ENCODE results near the gene RTTN. TPM values are rescaled to one million over a fixed set of nuclear protein-coding genes. Genes with fewer than 3 reads are reported as not detected.

The RTTN gene
- total RNA-seq, 1 experiment from 2014 or later = 14.3 TPM

GRCh38 chr18:70069965-70070364 lies 135.5 kb downstream of the RTTN start:
- H2AFZ ChIP-seq = no peak overlapping the region
- intact Hi-C loops (cut with micrococcal nuclease; ENCODE audit: unreplicated experiment) = no loop called here
- no peak overlapping the region for H3K4me3 ChIP-seq
- H4K20me1 ChIP-seq (ENCODE audit: insufficient read depth) = no peaks in the 10 kb centered on the region
- H3K36me3 ChIP-seq (ENCODE audit: low read depth) = no peaks in the 10 kb centered on the region
- H3K9me2 ChIP-seq (ENCODE audit: insufficient read depth) = no peaks in the 10 kb centered on the region
- no peaks in the 10 kb centered on the region for H3K9me3 ChIP-seq (ENCODE audit: insufficient read depth, low read depth)
- H3F3A ChIP-seq (ENCODE audit: insufficient read depth, low read depth) = no peaks in the 10 kb centered on the region
- no peak overlapping the region for H3K27ac ChIP-seq
- H3K79me2 ChIP-seq (ENCODE audit: low read depth) = no peaks in the 10 kb centered on the region
- no peak for DNase-seq
- no TSS peak for BruUV-seq (replicated peaks)
- no peaks in the 10 kb centered on the region for H3K27me3 ChIP-seq (ENCODE audit: insufficient read depth, low read depth)
- TF ChIP-seq CTCF (conservative IDR thresholded peaks at IDR 0.05) (no peak), EZH2 (IDR thresholded peaks at IDR 0.05; ENCODE audit: low read depth) (no peak)
- ChIA-PET POLR2A (ENCODE audit: unreplicated experiment) (no interaction called here), CTCF (no interaction called here)
- no peaks in the 10 kb centered on the region for H3K4me1 ChIP-seq (replicated peaks; ENCODE audit: insufficient read depth)
- H3K4me2 ChIP-seq = no peak overlapping the region

- no peaks in the 10 kb centered on the region for H4K20me1 ChIP-seq (ENCODE audit: insufficient read depth)
- H3K9me2 ChIP-seq (ENCODE audit: insufficient read depth) = no peaks in the 10 kb centered on the region
- H2AFZ ChIP-seq = no peak overlapping the region
- no peak for TF ChIP-seq CTCF (conservative IDR thresholded peaks at IDR 0.05)
- no peak for TF ChIP-seq EZH2 (IDR thresholded peaks at IDR 0.05; ENCODE audit: low read depth)
- no peaks in the 10 kb centered on the region for H3K36me3 ChIP-seq (ENCODE audit: low read depth)
- H3F3A ChIP-seq (ENCODE audit: insufficient read depth, low read depth) = no peaks in the 10 kb centered on the region
- CTCF ChIA-PET = no interaction called here
- no peaks in the 10 kb centered on the region for H3K9me3 ChIP-seq (ENCODE audit: insufficient read depth, low read depth)
- no peak overlapping the region for H3K27ac ChIP-seq
- DNase-seq = no peak
- H3K4me1 ChIP-seq (replicated peaks; ENCODE audit: insufficient read depth) = no peaks in the 10 kb centered on the region
- intact Hi-C loops (cut with micrococcal nuclease; ENCODE audit: unreplicated experiment) = no loop called here
- H3K79me2 ChIP-seq (ENCODE audit: low read depth) = no peaks in the 10 kb centered on the region
- H3K4me3 ChIP-seq = no peak overlapping the region
- POLR2A ChIA-PET (ENCODE audit: unreplicated experiment) = no interaction called here
- no peaks in the 10 kb centered on the region for H3K27me3 ChIP-seq (ENCODE audit: insufficient read depth, low read depth)
- no peak overlapping the region for H3K4me2 ChIP-seq
- BruUV-seq (replicated peaks) = no TSS peak
Observed at GRCh38 chr18:70069382-70069781, 136.1 kb downstream of the RTTN start.

- no peaks in the 10 kb centered on the region for H3K79me2 ChIP-seq (ENCODE audit: low read depth)
- no peaks in the 10 kb centered on the region for H3K9me3 ChIP-seq (ENCODE audit: insufficient read depth, low read depth)
- H3K4me3 ChIP-seq = no peak overlapping the region
- no peaks in the 10 kb centered on the region for H3K36me3 ChIP-seq (ENCODE audit: low read depth)
- no peak overlapping the region for H3K4me2 ChIP-seq
- H3K4me1 ChIP-seq (replicated peaks; ENCODE audit: insufficient read depth) = no peaks in the 10 kb centered on the region
- no peaks in the 10 kb centered on the region for H3K9me2 ChIP-seq (ENCODE audit: insufficient read depth)
- BruUV-seq (replicated peaks) = no TSS peak
- no peaks in the 10 kb centered on the region for H3K27me3 ChIP-seq (ENCODE audit: insufficient read depth, low read depth)
- intact Hi-C loops (cut with micrococcal nuclease; ENCODE audit: unreplicated experiment) = no loop called here
- no peaks in the 10 kb centered on the region for H4K20me1 ChIP-seq (ENCODE audit: insufficient read depth)
- TF ChIP-seq CTCF (conservative IDR thresholded peaks at IDR 0.05) (no peak), EZH2 (IDR thresholded peaks at IDR 0.05; ENCODE audit: low read depth) (no peak)
- no peak for DNase-seq
- no peak overlapping the region for H2AFZ ChIP-seq
- CTCF ChIA-PET = no interaction called here
- POLR2A ChIA-PET (ENCODE audit: unreplicated experiment) = no interaction called here
- H3K27ac ChIP-seq = no peak overlapping the region
- no peaks in the 10 kb centered on the region for H3F3A ChIP-seq (ENCODE audit: insufficient read depth, low read depth)
Observed at GRCh38 chr18:70068981-70069380, 136.5 kb downstream of the RTTN start.

All from PC-9 (cell line).